IMR-90 (cell line): ENCODE data around the gene TPRKB. TPM values are rescaled to one million over a fixed set of nuclear protein-coding genes. Genes with fewer than 3 reads are reported as not detected.

ENCODE experiments used
- ATAC-seq: fragments of 200-7000 bp; cut with Tn5 transposase; 2 replicates; pipeline ENCODE4 v1.9.1; 2020; ENCODE audit warnings: low read depth, mild to moderate bottlenecking, moderate library complexity
- BruUV-seq: library from RNA; stranded (reverse); fragments of 400-500 nt; replicated peaks from 2 replicates; lab custom pipeline; 2021; lab: Mats Ljungman, UMichigan
- CTCF ChIA-PET: fragments of 300-600 bp; formaldehyde crosslinking; extraction: SDS; loops from one replicate; lab custom pipeline; 2021; ENCODE audit warnings: antibody characterized with exemption; lab: Yijun Ruan, JAX
- POLR2A ChIA-PET: fragments of 300-600 bp; sonication (Branson Sonifier 250); formaldehyde crosslinking; loops from one replicate; lab custom pipeline; 2022; ENCODE audit warnings: antibody characterized with exemption; ENCODE audit not compliant: unreplicated experiment; lab: Charles Lee
- DNase-seq: peaks from one replicate; pipeline ENCODE4 v3.0.0; 2013
- H2AFZ ChIP-seq: replicated peaks from 2 replicates; pipeline ENCODE3; 2013; ENCODE audit warnings: low read length, mild to moderate bottlenecking; ENCODE audit not compliant: poor library complexity
- H2AK5ac ChIP-seq: 2 replicates; pipeline ENCODE4 v1.6.1; 2013; ENCODE audit warnings: low read depth, low read length, inconsistent platforms
- H2AK9ac ChIP-seq: replicated peaks from 2 replicates; pipeline ENCODE3; 2013; ENCODE audit warnings: mild to moderate bottlenecking, low read depth, low read length, moderate library complexity; ENCODE audit not compliant: poor library complexity
- H2BK120ac ChIP-seq: 2 replicates; pipeline ENCODE4 v1.6.1; 2013; ENCODE audit warnings: low read depth, low read length, inconsistent platforms
- H2BK15ac ChIP-seq: 3 replicates; pipeline ENCODE4 v1.6.1; 2013; ENCODE audit warnings: low read depth, low read length, inconsistent platforms
- H2BK20ac ChIP-seq: 2 replicates; pipeline ENCODE4 v1.6.1; 2013; ENCODE audit warnings: low read depth, mild to moderate bottlenecking, inconsistent platforms, low read length, moderate library complexity
- H2BK5ac ChIP-seq: 2 replicates; pipeline ENCODE4 v1.6.1; 2013; ENCODE audit warnings: mild to moderate bottlenecking, low read depth, low read length, inconsistent platforms; ENCODE audit not compliant: poor library complexity, severe bottlenecking
- H3K14ac ChIP-seq: replicated peaks from 2 replicates; pipeline ENCODE4 v1.6.1; 2013; ENCODE audit warnings: low read depth, low read length, inconsistent platforms
- H3K18ac ChIP-seq: 2 replicates; pipeline ENCODE4 v1.6.1; 2013; ENCODE audit warnings: low read depth, low read length, control low read depth
- H3K23ac ChIP-seq: 2 replicates; pipeline ENCODE4 v1.6.1; 2013; ENCODE audit warnings: low read depth, low read length, inconsistent platforms
- H3K27ac ChIP-seq: 2 replicates; pipeline ENCODE4 v1.5.1; 2013; ENCODE audit warnings: mild to moderate bottlenecking, control low read depth, low read length; ENCODE audit not compliant: insufficient read depth
- H3K27me3 ChIP-seq: 2 replicates; pipeline ENCODE4 v1.6.1; 2013; ENCODE audit warnings: low read length; ENCODE audit not compliant: control insufficient read depth, insufficient read depth
- H3K36me3 ChIP-seq: 2 replicates; pipeline ENCODE4 v1.6.1; 2013; ENCODE audit warnings: low read length, mixed read lengths; ENCODE audit not compliant: control insufficient read depth, insufficient read depth
- H3K4ac ChIP-seq: 2 replicates; pipeline ENCODE4 v1.6.1; 2013; ENCODE audit warnings: low read depth, low read length, inconsistent platforms
- H3K4me1 ChIP-seq: 2 replicates; pipeline ENCODE4 v1.6.1; 2013; ENCODE audit warnings: low read length, mixed read lengths; ENCODE audit not compliant: control insufficient read depth, insufficient read depth
- H3K4me2 ChIP-seq: 2 replicates; pipeline ENCODE4 v1.6.1; 2013; ENCODE audit warnings: low read depth, mild to moderate bottlenecking, control low read depth, low read length, moderate library complexity
- H3K4me3 ChIP-seq: 2 replicates; pipeline ENCODE4 v1.5.1; 2013; ENCODE audit warnings: low read depth, mild to moderate bottlenecking, control low read depth, low read length, moderate library complexity; ENCODE audit not compliant: insufficient read depth
- H3K56ac ChIP-seq: 2 replicates; pipeline ENCODE4 v1.6.1; 2013; ENCODE audit warnings: low read length, inconsistent platforms; ENCODE audit not compliant: insufficient read depth; ENCODE audit errors: extremely low read depth
- H3K79me1 ChIP-seq, 2 experiments: 2 replicates each; pipeline ENCODE4 v1.6.1; 2013; ENCODE audit warnings: low read length in 2 of 2, inconsistent platforms in 1 of 2, low read depth in 1 of 2
- H3K9ac ChIP-seq: 2 replicates; pipeline ENCODE4 v1.6.1; 2013; ENCODE audit warnings: low read depth, low read length, control low read depth
- H3K9me1 ChIP-seq: 2 replicates; pipeline ENCODE4 v1.6.1; 2013; ENCODE audit warnings: low read length, inconsistent platforms; ENCODE audit not compliant: insufficient read depth
- H3K9me3 ChIP-seq: 2 replicates; pipeline ENCODE4 v1.6.1; 2013; ENCODE audit warnings: low read length; ENCODE audit not compliant: control insufficient read depth, insufficient read depth
- H4K20me1 ChIP-seq: 2 replicates; pipeline ENCODE4 v1.6.1; 2013; ENCODE audit warnings: low read length, inconsistent platforms; ENCODE audit not compliant: insufficient read depth
- H4K5ac ChIP-seq: 2 replicates; pipeline ENCODE4 v1.6.1; 2013; ENCODE audit warnings: mild to moderate bottlenecking, low read depth, low read length, control low read depth
- H4K8ac ChIP-seq, 2 experiments: 2 replicates each; pipeline ENCODE4 v1.6.1; 2013; ENCODE audit warnings: low read depth in 2 of 2, low read length in 2 of 2, control low read depth in 1 of 2, inconsistent platforms in 1 of 2
- H4K91ac ChIP-seq: 2 replicates; pipeline ENCODE4 v1.6.1; 2013; ENCODE audit warnings: low read depth, low read length, inconsistent platforms; ENCODE audit not compliant: insufficient read depth
- BHLHE40 ChIP-seq: fragments of 150-350 bp; IDR thresholded peaks from 2 replicates; pipeline ENCODE4 v1.6.1; 2016; ENCODE audit warnings: mild to moderate bottlenecking, low read depth, low read length
- CHD1 ChIP-seq: IDR thresholded peaks from 2 replicates; pipeline ENCODE4 v1.6.1; 2012; ENCODE audit warnings: low read depth, low read length, improper control_type of control experiment
- FOS ChIP-seq: fragments of 150-350 bp; IDR thresholded peaks from 2 replicates; pipeline ENCODE4 v1.6.1; 2016; ENCODE audit warnings: low read depth, low read length
- MAZ ChIP-seq: IDR thresholded peaks from 2 replicates; pipeline ENCODE4 v1.6.1; 2012; ENCODE audit warnings: low read depth, mild to moderate bottlenecking, low read length, improper control_type of control experiment, moderate library complexity, borderline replicate concordance
- MXI1 ChIP-seq: IDR thresholded peaks from 2 replicates; pipeline ENCODE4 v1.6.1; 2012; ENCODE audit warnings: low read depth, mild to moderate bottlenecking, low read length, moderate library complexity, borderline replicate concordance
- POLR2A ChIP-seq: IDR thresholded peaks from 2 replicates; pipeline ENCODE4 v1.6.1; 2012; ENCODE audit warnings: mild to moderate bottlenecking, low read depth, low read length
- RFX5 ChIP-seq: IDR thresholded peaks from 2 replicates; pipeline ENCODE4 v1.8.0; 2012; ENCODE audit warnings: low read depth, mild to moderate bottlenecking, low read length, moderate library complexity
- SMC3 ChIP-seq: fragments of 150-350 bp; IDR thresholded peaks from 2 replicates; pipeline ENCODE4 v1.6.1; 2016; ENCODE audit warnings: low read depth, mild to moderate bottlenecking, antibody characterized with exemption, low read length, moderate library complexity
- WGBS, 2 experiments: methylation state at CpG; one replicate each; pipeline versions ENCODE4 v1.1.5 to v1.1.7; 2013; ENCODE audit warnings: missing lambda C conversion rate in 2 of 2; ENCODE audit not compliant: insufficient read length in 1 of 2; ENCODE audit errors: extremely low coverage in 2 of 2; 5-methylcytosine and 5-hydroxymethylcytosine counted together
- dilution Hi-C: fragments of 300-500 bp; cut with HindIII; formaldehyde crosslinking; loops from one replicate; pipeline ENCODE4 v1.14.3; 2018; ENCODE audit warnings: low sequenced_read_pairs; ENCODE audit not compliant: unreplicated experiment
- in situ Hi-C: fragments of 300-500 bp; cut with MboI; formaldehyde crosslinking; loops from 3 replicates; pipeline ENCODE4 v1.14.3; 2019; ENCODE audit warnings: low sequenced_read_pairs, inconsistent platforms, mixed read lengths
- intact Hi-C: fragments of 100-400 bp; cut with micrococcal nuclease; formaldehyde crosslinking; loops from 2 replicates; pipeline ENCODE4 v1.10.0; 2022
- polyA plus RNA-seq, 3 experiments: library from polyadenylated mRNA; depleted of rRNA; stranded (reverse); fragments of >200 nt; gene quantifications; 2 replicates each; pipeline ENCODE4 v1.2.3, GENCODE V29; 2012; ENCODE audit warnings: low replicate concordance in 1 of 3
- total RNA-seq: library from RNA; depleted of rRNA; stranded (reverse); fragments of >200 nt; gene quantifications from 2 replicates; pipeline ENCODE4 v1.2.3, GENCODE V29; 2012
- TF ChIP-seq, protein P1 (sequence below): fragments of 150-350 bp; IDR thresholded peaks from 2 replicates; pipeline ENCODE4 v1.6.1; 2016; ENCODE audit warnings: low read depth, mild to moderate bottlenecking, low read length, moderate library complexity, borderline replicate concordance

TPRKB gene
- total and polyA plus RNA-seq, 2 of the 4 experiments (the other 2 are of a cell fraction): 35.3 to 37.6 TPM

- BruUV-seq: no TSS peak
- CTCF ChIA-PET: no interaction called here
- H4K8ac ChIP-seq: no peak overlapping the region
These were observed 9.7 kb upstream of the TPRKB start for GRCh38 chr2:73746877-73747208.

More at GRCh38 chr2:73746877-73747208, 9.7 kb upstream of the TPRKB start:
- H2AFZ ChIP-seq: no peak overlapping the region
- no peak overlapping the region for H3K4me2 ChIP-seq
- intact Hi-C loops: no loop called here
- TF ChIP-seq FOS (no peak), POLR2A (no peak), SMC3 (no peak), CHD1 (no peak), RFX5 (no peak), MXI1 (no peak), BHLHE40 (no peak), MAZ (no peak)
- TF ChIP-seq, protein P1, sequence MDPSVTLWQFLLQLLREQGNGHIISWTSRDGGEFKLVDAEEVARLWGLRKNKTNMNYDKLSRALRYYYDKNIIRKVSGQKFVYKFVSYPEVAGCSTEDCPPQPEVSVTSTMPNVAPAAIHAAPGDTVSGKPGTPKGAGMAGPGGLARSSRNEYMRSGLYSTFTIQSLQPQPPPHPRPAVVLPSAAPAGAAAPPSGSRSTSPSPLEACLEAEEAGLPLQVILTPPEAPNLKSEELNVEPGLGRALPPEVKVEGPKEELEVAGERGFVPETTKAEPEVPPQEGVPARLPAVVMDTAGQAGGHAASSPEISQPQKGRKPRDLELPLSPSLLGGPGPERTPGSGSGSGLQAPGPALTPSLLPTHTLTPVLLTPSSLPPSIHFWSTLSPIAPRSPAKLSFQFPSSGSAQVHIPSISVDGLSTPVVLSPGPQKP: no peak
- no peaks in the 10 kb centered on the region for H3K27me3 ChIP-seq
- dilution Hi-C loops: no loop called here
- no peak overlapping the region for H2BK15ac ChIP-seq
- H2BK5ac ChIP-seq: no peak overlapping the region
- WGBS, 2 experiments: no CpG with 5 or more reads among the region's 3 CpGs
- no peak overlapping the region for H3K27ac ChIP-seq
- H4K91ac ChIP-seq: no peak overlapping the region
- H3K4ac ChIP-seq: no peak overlapping the region
- H3K56ac ChIP-seq: no peak overlapping the region
- H3K4me1 ChIP-seq: no peaks in the 10 kb centered on the region
- no peaks in the 10 kb centered on the region for H3K9me3 ChIP-seq
- in situ Hi-C loops: no loop called here
- H3K79me1 ChIP-seq: no peaks in the 10 kb centered on the region
- no peak overlapping the region for H3K9ac ChIP-seq
- no peak overlapping the region for H3K18ac ChIP-seq
- H3K4me3 ChIP-seq: no peak overlapping the region
- no peak overlapping the region for H2AK9ac ChIP-seq
- no peaks in the 10 kb centered on the region for H3K9me1 ChIP-seq
- H3K36me3 ChIP-seq: peaks cover 18% of the 10 kb centered on the region
- ATAC-seq (no peak), DNase-seq (no peak)
- H2AK5ac ChIP-seq: no peak overlapping the region
- no peak overlapping the region for H3K23ac ChIP-seq
- POLR2A ChIA-PET: no interaction called here
- H4K20me1 ChIP-seq: no peaks in the 10 kb centered on the region
- no peak overlapping the region for H4K5ac ChIP-seq
- H3K14ac ChIP-seq: no peak overlapping the region
- H2BK120ac ChIP-seq: no peak overlapping the region
- H2BK20ac ChIP-seq: no peak overlapping the region
